Measurements from ENCODE around the gene IGSF9B. TPM values are rescaled to one million over a fixed set of nuclear protein-coding genes. Genes with fewer than 3 reads are reported as not detected.

The IGSF9B gene
- total RNA-seq, 2 experiments from 2014 or later, result 0.95 to 2.8 TPM

- Histone ChIP-seq H2AFZ (ENCODE audit: low read length) (no peak overlapping the region), H3K4me1 (ENCODE audit: insufficient read depth, low read length, poor library complexity, severe bottlenecking) (no peaks in the 10 kb centered on the region), H3K4me2 (ENCODE audit: low read length) (no peak overlapping the region), H3K9me3 (ENCODE audit: low read length) (no peaks in the 10 kb centered on the region), H4K20me1 (ENCODE audit: insufficient read depth, low read length) (no peaks in the 10 kb centered on the region), H3K27ac (ENCODE audit: low read depth, low read length, poor library complexity, severe bottlenecking) (no peak overlapping the region), H3K79me2 (ENCODE audit: insufficient read depth, low read depth, low read length) (no peaks in the 10 kb centered on the region), H3K36me3 (ENCODE audit: insufficient read depth, low read length) (no peaks in the 10 kb centered on the region), H3K4me3 (ENCODE audit: low read depth, low read length, poor library complexity, severe bottlenecking) (no peak overlapping the region), H3K9me2 (ENCODE audit: insufficient read depth, low read length) (no peaks in the 10 kb centered on the region)
- TF ChIP-seq, protein P1, sequence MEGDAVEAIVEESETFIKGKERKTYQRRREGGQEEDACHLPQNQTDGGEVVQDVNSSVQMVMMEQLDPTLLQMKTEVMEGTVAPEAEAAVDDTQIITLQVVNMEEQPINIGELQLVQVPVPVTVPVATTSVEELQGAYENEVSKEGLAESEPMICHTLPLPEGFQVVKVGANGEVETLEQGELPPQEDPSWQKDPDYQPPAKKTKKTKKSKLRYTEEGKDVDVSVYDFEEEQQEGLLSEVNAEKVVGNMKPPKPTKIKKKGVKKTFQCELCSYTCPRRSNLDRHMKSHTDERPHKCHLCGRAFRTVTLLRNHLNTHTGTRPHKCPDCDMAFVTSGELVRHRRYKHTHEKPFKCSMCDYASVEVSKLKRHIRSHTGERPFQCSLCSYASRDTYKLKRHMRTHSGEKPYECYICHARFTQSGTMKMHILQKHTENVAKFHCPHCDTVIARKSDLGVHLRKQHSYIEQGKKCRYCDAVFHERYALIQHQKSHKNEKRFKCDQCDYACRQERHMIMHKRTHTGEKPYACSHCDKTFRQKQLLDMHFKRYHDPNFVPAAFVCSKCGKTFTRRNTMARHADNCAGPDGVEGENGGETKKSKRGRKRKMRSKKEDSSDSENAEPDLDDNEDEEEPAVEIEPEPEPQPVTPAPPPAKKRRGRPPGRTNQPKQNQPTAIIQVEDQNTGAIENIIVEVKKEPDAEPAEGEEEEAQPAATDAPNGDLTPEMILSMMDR (conservative IDR thresholded peaks at IDR 0.05; ENCODE audit: low read length), result no peak
- no peak for TF ChIP-seq EZH2phosphoT487 (IDR thresholded peaks at IDR 0.05; ENCODE audit: borderline replicate concordance, low read depth, low read length)
- intact Hi-C loops (cut with micrococcal nuclease; ENCODE audit: unreplicated experiment), result no loop called here
- ChIA-PET POLR2A (no interaction called here), CTCF (ENCODE audit: unreplicated experiment) (no interaction called here)
- DNase-seq (ENCODE audit: low spot score), result no peak
- no TSS peak for BruUV-seq (replicated peaks)
Observed at GRCh38 chr11:133949129-133949528, 7.6 kb downstream of the IGSF9B start.

GRCh38 chr11:133948711-133949110, 8.1 kb downstream of the IGSF9B start:
- TF ChIP-seq EZH2phosphoT487 (IDR thresholded peaks at IDR 0.05; ENCODE audit: borderline replicate concordance, low read depth, low read length), result no peak
- TF ChIP-seq, protein P1 (conservative IDR thresholded peaks at IDR 0.05; ENCODE audit: low read length), result no peak
- Histone ChIP-seq H3K9me2 (ENCODE audit: insufficient read depth, low read length) (no peaks in the 10 kb centered on the region), H3K36me3 (ENCODE audit: insufficient read depth, low read length) (no peaks in the 10 kb centered on the region), H3K27ac (ENCODE audit: low read depth, low read length, poor library complexity, severe bottlenecking) (no peak overlapping the region), H3K9me3 (ENCODE audit: low read length) (no peaks in the 10 kb centered on the region), H4K20me1 (ENCODE audit: insufficient read depth, low read length) (no peaks in the 10 kb centered on the region), H3K4me3 (ENCODE audit: low read depth, low read length, poor library complexity, severe bottlenecking) (no peak overlapping the region), H3K79me2 (ENCODE audit: insufficient read depth, low read depth, low read length) (no peaks in the 10 kb centered on the region), H3K4me2 (ENCODE audit: low read length) (no peak overlapping the region), H3K4me1 (ENCODE audit: insufficient read depth, low read length, poor library complexity, severe bottlenecking) (no peaks in the 10 kb centered on the region), H2AFZ (ENCODE audit: low read length) (no peak overlapping the region)
- POLR2A ChIA-PET, result no interaction called here
- no TSS peak for BruUV-seq (replicated peaks)
- intact Hi-C loops (cut with micrococcal nuclease; ENCODE audit: unreplicated experiment), result no loop called here
- CTCF ChIA-PET (ENCODE audit: unreplicated experiment), result no interaction called here
- no peak for DNase-seq (ENCODE audit: low spot score)

- Histone ChIP-seq H3K4me2 (ENCODE audit: low read length) (no peak overlapping the region), H3K9me2 (ENCODE audit: insufficient read depth, low read length) (no peaks in the 10 kb centered on the region), H2AFZ (ENCODE audit: low read length) (no peak overlapping the region), H3K4me1 (ENCODE audit: insufficient read depth, low read length, poor library complexity, severe bottlenecking) (no peaks in the 10 kb centered on the region), H3K27ac (ENCODE audit: low read depth, low read length, poor library complexity, severe bottlenecking) (no peak overlapping the region), H3K9me3 (ENCODE audit: low read length) (no peaks in the 10 kb centered on the region), H3K79me2 (ENCODE audit: insufficient read depth, low read depth, low read length) (no peaks in the 10 kb centered on the region), H4K20me1 (ENCODE audit: insufficient read depth, low read length) (no peaks in the 10 kb centered on the region), H3K36me3 (ENCODE audit: insufficient read depth, low read length) (no peaks in the 10 kb centered on the region), H3K4me3 (ENCODE audit: low read depth, low read length, poor library complexity, severe bottlenecking) (no peak overlapping the region)
- BruUV-seq (replicated peaks), result no TSS peak
- CTCF ChIA-PET (ENCODE audit: unreplicated experiment), result no interaction called here
- intact Hi-C loops (cut with micrococcal nuclease; ENCODE audit: unreplicated experiment), result no loop called here
- DNase-seq (ENCODE audit: low spot score), result no peak
- TF ChIP-seq, protein P1 (conservative IDR thresholded peaks at IDR 0.05; ENCODE audit: low read length), result 0 out of 2 replicates have a peak, but pooled peaks have one; percentile 20
- TF ChIP-seq EZH2phosphoT487 (IDR thresholded peaks at IDR 0.05; ENCODE audit: borderline replicate concordance, low read depth, low read length), result no peak
- POLR2A ChIA-PET, result no interaction called here
Observed at GRCh38 chr11:133947321-133947756, 9.4 kb downstream of the IGSF9B start.
